Stimulated activated CD4-positive, alpha-beta T cell treated with anti-CD3 and anti-CD28 coated beads, TNF-alpha, amount 100 ng/mL, for 48 hours (primary cell): ENCODE results near the gene TPRX1.
"Not testable (repeated sequence)": the region's sequence is repeated elsewhere in the genome, so short reads cannot be mapped to it uniquely, and the experiment has no call there.

ENCODE experiments used
- DNase-seq, 3 donors: peaks; one replicate each; pipeline ENCODE4 v3.0.0-alpha.2; 2020; ENCODE audit warnings: low read depth in 3 of 3

Gene TPRX1

DNA sequence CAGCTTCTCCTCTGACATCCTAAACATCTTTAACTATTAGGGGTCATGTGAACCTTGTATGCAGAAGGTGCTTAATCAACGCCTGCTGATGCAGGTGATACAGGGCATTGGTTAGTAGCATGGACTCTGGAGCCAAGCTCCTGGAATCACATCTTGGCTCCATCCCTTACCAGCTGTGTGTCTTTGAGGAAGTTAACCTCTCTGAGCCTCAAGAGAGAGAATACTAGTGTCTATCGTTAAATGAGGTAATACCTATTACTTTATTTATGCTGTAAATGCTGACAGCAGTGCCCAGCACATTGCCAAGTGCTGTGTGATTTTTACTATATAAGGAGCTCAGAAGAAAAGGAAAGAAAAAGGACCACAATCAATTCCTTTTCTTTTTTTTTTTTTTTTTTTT lies 37.0 kb downstream of the TPRX1 start:
- no peak for DNase-seq

- no peak for DNase-seq
Observed at GRCh38 chr19:47766670-47767069, 37.7 kb downstream of the TPRX1 start.

DNA sequence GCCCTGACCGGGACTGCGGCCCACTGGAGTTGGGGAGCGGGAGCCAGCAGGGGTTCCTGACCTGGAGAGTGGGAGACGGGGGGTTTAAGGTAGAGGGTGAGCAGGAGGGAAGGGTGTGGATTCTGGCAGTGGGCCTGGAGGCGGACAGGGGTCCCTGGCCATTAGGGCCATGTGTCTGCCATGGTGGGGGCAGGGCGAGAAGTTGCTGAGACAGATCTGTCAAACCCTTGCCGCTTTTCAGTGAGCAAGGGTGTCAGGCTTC lies 38.1 kb downstream of the TPRX1 start:
- DNase-seq, result no peak

DNA sequence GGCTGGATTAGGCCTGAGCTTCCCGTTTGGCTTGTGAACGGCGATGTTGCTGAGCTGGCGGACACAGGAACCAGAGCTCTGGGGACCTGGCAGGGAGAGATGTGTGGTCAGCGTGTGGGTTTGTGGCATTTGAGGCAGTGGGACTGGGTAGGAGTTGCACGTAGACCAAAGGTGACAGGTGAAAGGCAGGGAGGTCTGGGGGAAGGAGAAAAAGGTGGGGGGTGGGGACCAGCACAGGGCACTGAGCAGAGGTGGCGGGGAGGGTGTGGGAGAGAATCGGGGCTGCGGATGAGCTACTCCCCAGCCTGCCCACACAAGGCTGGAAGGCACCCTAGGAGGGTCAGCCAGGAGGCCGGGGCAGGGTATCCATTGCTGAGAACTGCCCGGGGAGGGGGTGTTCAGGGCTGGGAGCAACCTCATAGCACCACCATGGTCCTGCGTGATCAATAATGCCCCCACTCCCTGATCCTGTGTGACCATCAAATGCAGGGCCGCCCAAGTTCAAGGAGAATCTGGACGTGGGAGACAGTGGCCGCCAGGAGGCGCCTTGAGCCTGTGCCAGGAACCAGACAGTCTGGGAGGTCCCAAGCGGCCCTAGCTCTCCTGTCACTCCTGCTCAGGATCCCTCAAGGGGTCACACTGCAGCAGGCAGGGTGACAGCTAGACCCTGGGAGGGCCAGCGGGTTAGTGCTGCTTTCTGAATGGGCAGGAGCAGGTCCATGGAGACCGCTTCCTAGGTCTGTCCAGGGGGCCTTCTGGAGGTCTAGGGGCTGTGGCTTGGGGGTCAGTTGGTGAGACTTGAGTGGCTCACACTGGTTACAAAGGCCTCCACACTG lies 38.6 kb downstream of the TPRX1 start:
- DNase-seq, result no peak

- DNase-seq, result not testable (repeated sequence)
Observed at GRCh38 chr19:47764705-47765104, 39.6 kb downstream of the TPRX1 start.

GRCh38 chr19:47762615-47763308 lies 41.6 kb downstream of the TPRX1 start:
- DNase-seq, result no peak

DNA sequence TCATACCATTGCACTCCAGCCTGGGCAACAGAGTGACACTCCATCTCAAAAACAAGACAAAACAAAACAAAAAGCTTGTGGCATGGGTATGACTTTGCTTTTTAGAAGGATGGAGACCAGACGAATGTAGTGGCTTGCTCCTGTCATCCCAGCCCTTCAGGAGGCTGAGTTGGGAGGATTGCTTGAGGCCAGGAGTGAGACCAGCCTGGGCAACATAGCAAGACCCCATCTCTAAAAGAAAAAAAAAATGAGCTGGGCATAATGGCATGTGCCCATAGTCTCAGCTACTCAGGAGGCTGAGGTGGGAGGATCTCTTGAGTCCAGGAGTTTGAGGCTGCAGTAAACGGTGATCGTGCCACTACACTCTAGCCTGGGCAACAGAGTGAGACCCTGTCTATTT lies 42.2 kb downstream of the TPRX1 start:
- DNase-seq, result no peak

DNA sequence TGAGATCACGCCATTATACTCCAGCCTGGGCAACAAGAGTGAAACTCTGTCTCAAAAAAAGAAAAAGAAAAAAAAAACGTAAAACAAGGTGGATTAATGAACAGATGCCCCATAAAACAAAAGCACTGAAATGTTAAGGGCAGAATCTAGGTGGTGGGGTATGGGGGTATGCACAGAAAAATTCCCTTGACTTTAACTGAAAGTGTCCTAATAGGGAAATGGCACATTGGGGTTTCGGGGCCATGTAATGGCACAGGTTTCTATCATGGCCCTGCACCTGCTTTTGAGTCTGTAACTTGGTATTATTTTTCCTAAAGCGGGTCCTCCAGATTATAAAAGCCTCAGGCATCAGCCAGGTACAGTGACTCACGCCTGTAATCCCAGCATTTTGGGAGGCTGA lies 42.8 kb downstream of the TPRX1 start:
- DNase-seq, result no peak

GRCh38 chr19:47760632-47760999 lies 43.7 kb downstream of the TPRX1 start:
- no peak for DNase-seq

DNA sequence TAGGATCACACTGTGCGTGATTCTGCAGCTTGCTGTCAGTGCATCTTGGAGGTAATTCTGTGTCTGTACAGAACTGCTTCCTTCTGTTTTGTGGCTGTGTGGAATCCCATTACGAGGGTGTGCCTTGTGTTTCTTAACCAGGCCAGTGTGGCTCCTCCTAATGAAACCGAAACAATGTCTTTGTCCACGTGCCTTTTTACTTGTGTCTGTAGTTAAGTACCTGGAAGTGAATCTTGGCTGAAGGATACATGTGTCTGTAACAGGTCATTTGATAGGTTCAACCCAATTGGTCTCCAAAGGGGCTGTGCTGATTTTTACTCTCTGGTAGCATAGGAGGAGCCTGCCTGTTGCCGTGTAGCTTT lies 45.9 kb downstream of the TPRX1 start:
- DNase-seq, result no peak

GRCh38 chr19:47757617-47758442 lies 46.5 kb downstream of the TPRX1 start:
- no peak for DNase-seq

DNA sequence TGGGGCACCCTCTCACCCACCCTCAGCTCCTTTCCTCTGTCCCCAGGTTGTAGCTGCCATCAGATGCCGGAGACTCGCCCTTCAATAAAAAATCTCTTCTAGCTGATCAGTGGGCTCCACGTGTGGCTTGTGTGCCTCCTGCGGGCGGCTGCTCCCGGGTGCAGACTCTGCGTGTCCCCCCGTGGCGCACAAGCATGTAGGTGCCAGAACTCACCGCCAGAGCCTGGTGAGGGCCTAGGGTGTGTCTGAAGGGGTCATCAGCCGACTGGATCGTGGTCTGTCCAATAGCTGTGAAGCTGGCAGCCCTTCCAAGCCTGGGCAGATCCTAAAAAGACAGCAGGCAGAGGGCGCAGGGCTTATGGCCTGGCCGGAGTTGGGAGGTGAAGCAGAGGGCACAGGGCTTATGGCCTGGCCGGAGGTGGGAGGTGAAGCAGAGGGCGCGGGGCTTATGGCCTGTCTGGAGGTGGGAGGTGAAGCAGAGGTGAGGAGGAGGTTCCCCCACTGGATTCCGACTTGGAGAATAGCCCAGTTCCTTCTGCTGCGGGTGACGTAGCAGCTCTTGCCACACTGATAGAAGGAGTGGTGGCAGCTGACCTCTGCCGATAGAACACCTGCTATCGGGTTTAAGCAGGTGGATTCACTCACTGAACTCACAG lies 47.3 kb downstream of the TPRX1 start:
- DNase-seq, result no peak

DNA sequence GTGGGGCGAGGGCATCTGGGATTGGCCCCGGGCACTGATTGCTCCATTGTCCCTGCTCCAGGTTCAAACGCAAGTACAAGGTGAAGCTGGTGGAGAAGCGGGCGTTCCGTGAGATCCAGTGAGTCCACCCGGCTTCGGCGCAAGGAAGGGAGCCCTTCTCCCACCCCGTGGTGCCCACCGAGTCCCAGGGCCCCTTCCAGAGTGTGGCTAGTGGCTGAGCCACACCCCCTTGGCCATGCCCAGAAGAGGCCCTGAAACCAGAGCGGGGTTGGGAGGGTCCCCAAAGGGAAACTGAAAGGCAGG lies 47.8 kb downstream of the TPRX1 start:
- no peak for DNase-seq

- no peak for DNase-seq
Observed at GRCh38 chr19:47755762-47756626, 48.4 kb downstream of the TPRX1 start.

GRCh38 chr19:47755065-47755761 lies 49.1 kb downstream of the TPRX1 start:
- no peak for DNase-seq

- DNase-seq, result no peak
Observed at GRCh38 chr19:47754206-47755064, 49.9 kb downstream of the TPRX1 start.

DNA sequence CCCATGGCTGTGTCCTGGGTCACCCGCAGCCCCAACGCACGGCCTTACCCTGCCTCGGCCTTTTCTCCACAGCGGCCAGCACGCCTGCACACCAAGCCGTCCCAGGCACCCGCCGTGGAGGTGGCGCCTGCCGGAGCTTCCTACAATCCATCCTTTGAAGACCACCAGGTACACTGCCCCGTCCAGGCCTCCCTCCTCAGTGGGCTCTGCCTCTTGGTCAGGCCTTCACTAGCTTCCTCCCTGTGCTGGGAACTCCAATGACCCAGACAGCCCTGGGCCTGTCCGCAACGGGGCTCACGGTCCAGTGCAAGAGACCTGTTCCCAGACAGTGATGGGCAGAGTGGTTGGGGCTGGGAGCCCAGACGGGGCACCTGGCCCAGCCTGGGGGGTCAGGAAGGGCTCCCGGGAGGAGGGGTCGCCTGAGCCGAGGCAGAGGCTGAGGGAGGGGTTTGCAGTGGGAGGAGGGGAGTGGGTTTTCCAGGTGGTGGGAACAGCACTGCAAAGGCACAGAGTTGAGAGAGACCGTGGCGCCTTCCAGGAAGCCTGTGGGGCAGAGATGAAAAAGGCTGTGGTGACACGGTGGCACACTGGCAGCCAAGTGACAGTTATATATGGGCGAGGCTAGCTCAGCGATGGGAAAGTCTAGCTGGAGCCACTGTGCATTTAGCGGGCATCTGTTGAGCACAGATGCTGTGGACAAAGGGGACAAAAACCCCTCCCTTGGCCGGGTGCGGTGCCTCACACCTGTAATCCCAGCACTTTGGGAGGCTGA lies 51.7 kb downstream of the TPRX1 start:
- no peak for DNase-seq
